Measurements from ENCODE around the gene XYLT1. TPM values are rescaled to one million over a fixed set of nuclear protein-coding genes. Genes with fewer than 3 reads are reported as not detected.

XYLT1 gene, protein sequence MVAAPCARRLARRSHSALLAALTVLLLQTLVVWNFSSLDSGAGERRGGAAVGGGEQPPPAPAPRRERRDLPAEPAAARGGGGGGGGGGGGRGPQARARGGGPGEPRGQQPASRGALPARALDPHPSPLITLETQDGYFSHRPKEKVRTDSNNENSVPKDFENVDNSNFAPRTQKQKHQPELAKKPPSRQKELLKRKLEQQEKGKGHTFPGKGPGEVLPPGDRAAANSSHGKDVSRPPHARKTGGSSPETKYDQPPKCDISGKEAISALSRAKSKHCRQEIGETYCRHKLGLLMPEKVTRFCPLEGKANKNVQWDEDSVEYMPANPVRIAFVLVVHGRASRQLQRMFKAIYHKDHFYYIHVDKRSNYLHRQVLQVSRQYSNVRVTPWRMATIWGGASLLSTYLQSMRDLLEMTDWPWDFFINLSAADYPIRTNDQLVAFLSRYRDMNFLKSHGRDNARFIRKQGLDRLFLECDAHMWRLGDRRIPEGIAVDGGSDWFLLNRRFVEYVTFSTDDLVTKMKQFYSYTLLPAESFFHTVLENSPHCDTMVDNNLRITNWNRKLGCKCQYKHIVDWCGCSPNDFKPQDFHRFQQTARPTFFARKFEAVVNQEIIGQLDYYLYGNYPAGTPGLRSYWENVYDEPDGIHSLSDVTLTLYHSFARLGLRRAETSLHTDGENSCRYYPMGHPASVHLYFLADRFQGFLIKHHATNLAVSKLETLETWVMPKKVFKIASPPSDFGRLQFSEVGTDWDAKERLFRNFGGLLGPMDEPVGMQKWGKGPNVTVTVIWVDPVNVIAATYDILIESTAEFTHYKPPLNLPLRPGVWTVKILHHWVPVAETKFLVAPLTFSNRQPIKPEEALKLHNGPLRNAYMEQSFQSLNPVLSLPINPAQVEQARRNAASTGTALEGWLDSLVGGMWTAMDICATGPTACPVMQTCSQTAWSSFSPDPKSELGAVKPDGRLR
- total RNA-seq = 2.4 and 4.1 TPM in 2 replicates

DNA sequence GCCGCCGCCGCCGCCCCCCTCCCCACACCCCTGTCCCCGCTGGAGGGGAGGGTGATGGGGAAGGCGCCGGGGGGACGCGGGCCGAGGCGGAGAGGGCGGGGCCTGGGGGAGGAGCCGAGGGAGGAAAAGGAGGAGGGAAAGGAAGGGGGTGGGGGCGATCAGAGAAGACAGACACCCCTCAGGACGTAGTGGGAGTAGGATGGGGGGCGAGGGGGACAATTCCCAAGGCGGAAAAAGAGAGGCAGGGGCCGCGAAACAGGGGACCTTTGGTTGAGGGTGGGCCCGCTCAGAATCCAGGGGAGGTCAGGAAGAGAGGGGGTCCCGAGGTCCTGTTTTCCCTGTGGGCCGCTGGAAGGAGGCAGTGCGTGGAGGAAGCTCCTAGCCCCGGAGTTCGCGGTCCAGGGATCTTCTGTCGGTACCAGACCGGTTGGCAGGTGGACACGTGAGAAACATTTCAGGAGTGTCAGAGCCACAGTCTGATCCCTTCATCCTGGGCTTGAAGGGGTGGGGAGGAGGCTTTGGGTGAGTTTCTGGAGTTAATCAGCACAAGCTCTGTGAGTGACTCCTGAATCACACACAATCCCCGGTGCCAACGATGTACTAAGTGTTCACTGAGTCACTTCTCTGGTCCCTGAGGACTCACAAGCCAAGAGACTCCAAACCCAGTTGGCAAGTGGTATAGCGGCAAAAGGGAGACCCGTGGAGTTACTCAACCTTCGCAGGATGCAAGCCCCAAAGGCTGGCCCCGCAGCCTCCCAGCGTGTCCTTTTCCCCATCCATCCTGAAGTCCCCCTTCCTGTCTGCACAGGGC lies at the start of gene XYLT1:
XYLT1 (minus strand) TSS at position 53 of the 811 bp plus-strand sequence. CDS start 164 bp downstream, outside the sequence.

